ENCODE measurements around the gene DNMT3A.

Gene DNMT3A

GRCh38 chr2:25268139-25268538 is 73.6 kb downstream of the DNMT3A start:
- in situ Hi-C loops (cut with HindIII; ENCODE audit: low sequenced_read_pairs), result no loop called here
- no peak for TF ChIP-seq CTCF (IDR thresholded peaks at IDR 0.05; ENCODE audit: low read depth, low read length)
- H3K4me3 ChIP-seq (ENCODE audit: low read depth, low read length), result no peak overlapping the region
- DNase-seq (ENCODE audit: low read depth, low spot score), result no peak

GRCh38 chr2:25266399-25266798 is 75.3 kb downstream of the DNMT3A start:
- in situ Hi-C loops (cut with HindIII; ENCODE audit: low sequenced_read_pairs), result no loop called here
- no peak overlapping the region for H3K4me3 ChIP-seq (ENCODE audit: low read depth, low read length)
- DNase-seq (ENCODE audit: low read depth, low spot score), result no peak
- TF ChIP-seq CTCF (IDR thresholded peaks at IDR 0.05; ENCODE audit: low read depth, low read length), result no peak

- DNase-seq (ENCODE audit: low read depth, low spot score), result no peak
- no peak for TF ChIP-seq CTCF (IDR thresholded peaks at IDR 0.05; ENCODE audit: low read depth, low read length)
- in situ Hi-C loops (cut with HindIII; ENCODE audit: low sequenced_read_pairs), result no loop called here
- no peak overlapping the region for H3K4me3 ChIP-seq (ENCODE audit: low read depth, low read length)
Measured at GRCh38 chr2:25265802-25266201, 75.9 kb downstream of the DNMT3A start.

- in situ Hi-C loops (cut with HindIII; ENCODE audit: low sequenced_read_pairs), result no loop called here
- DNase-seq (ENCODE audit: low read depth, low spot score), result no peak
- no peak overlapping the region for H3K4me3 ChIP-seq (ENCODE audit: low read depth, low read length)
- no peak for TF ChIP-seq CTCF (IDR thresholded peaks at IDR 0.05; ENCODE audit: low read depth, low read length)
Measured at GRCh38 chr2:25265001-25265400, 76.7 kb downstream of the DNMT3A start.

DNA sequence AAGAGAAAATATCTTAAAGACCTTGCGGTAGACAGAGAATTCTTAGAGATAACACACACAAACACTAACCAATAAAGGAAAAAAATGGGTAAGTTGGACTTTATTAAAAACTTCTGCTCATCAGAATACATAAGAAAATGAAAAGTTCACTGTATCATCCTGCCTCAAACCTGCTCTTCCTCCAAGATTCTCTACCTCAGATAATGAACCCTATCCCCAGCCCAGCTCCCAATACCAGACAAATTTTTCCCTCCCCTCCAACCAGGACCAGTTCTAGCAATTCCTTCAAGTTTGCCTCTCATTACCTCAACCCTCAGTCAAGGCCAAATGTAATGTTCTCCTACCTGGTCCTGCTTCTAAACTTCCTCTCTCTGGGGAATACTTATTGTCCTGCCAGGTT is 79.4 kb downstream of the DNMT3A start:
- H3K4me3 ChIP-seq (ENCODE audit: low read depth, low read length), result no peak overlapping the region
- DNase-seq (ENCODE audit: low read depth, low spot score), result no peak
- in situ Hi-C loops (cut with HindIII; ENCODE audit: low sequenced_read_pairs), result no loop called here
- TF ChIP-seq CTCF (IDR thresholded peaks at IDR 0.05; ENCODE audit: low read depth, low read length), result no peak

GRCh38 chr2:25259737-25260124 is 82.0 kb downstream of the DNMT3A start:
- no peak overlapping the region for H3K4me3 ChIP-seq (ENCODE audit: low read depth, low read length)
- DNase-seq (ENCODE audit: low read depth, low spot score), result no peak
- in situ Hi-C loops (cut with HindIII; ENCODE audit: low sequenced_read_pairs), result no loop called here
- TF ChIP-seq CTCF (IDR thresholded peaks at IDR 0.05; ENCODE audit: low read depth, low read length), result no peak

All from astrocyte of the spinal cord (primary cell).